ENCODE results near the gene CLEC18A.
"Not testable (repeated sequence)": the region's sequence is repeated elsewhere in the genome, so short reads cannot be mapped to it uniquely, and the experiment has no call there.

The CLEC18A gene

GRCh38 chr16:69951672-69952031 lies 518 bp downstream of the CLEC18A start:
- not testable (repeated sequence) for DNase-seq (ENCODE audit: low read depth in 2 of 2)

DNA sequence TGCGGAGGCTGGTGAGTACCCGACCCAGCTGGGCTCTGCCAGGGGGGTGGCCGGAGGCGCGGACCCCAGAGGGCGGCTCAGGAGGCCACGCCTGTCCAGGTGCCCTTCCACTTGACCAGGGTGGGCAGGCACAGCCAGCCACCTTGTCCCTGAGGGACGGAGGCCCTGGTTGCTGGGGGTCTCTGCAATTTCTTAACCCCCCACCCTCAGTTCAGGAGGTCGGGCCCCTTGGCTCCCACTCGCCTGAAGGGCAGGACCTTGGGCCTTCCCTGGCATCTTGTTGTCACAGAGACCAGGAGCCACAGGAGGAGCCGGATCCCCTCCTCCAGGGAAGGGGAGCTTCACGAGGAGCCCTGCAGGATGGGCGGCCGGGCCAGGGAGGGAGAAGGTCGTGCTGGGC lies 982 bp downstream of the CLEC18A start:
- not testable (repeated sequence) for DNase-seq (ENCODE audit: low read depth in 2 of 2)

GRCh38 chr16:69952572-69953355 lies 1.6 kb downstream of the CLEC18A start:
- not testable (repeated sequence) for DNase-seq (ENCODE audit: low read depth in 2 of 2)

GRCh38 chr16:69954241-69954640 lies 3.1 kb downstream of the CLEC18A start:
- DNase-seq (ENCODE audit: low read depth in 2 of 2) = not testable (repeated sequence)

GRCh38 chr16:69963312-69963711 lies 12.2 kb downstream of the CLEC18A start:
- DNase-seq (ENCODE audit: low read depth in 2 of 2) = not testable (repeated sequence)

GRCh38 chr16:69964960-69965660 lies 14.0 kb downstream of the CLEC18A start:
- DNase-seq (ENCODE audit: low read depth in 2 of 2) = not testable (repeated sequence)

DNA sequence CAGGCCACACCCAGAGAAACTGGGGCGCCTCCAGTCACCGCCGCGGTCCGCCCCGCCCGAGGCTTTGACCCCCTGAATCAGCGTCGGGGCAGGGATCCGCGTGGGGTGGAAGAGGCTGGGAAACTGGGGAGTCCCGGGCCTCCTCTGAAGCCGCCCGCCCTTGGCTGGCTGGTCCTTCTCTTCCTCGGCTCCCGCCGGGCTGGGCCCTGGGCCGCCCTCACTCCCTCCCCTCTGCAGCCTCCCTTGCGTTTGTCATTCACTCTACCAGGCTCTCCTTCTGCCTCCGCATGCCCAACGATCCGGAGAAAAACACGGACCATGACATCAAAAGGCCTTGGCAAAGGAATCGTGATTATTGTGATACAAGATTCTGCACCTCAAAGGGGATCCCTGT lies 14.5 kb downstream of the CLEC18A start:
- not testable (repeated sequence) for DNase-seq (ENCODE audit: low read depth in 2 of 2)

GRCh38 chr16:69967688-69968087 lies 16.6 kb downstream of the CLEC18A start:
- not testable (repeated sequence) for DNase-seq (ENCODE audit: low read depth in 2 of 2)

- DNase-seq (ENCODE audit: low read depth in 2 of 2) = not testable (repeated sequence)
Observed at GRCh38 chr16:69968125-69968524, 17.0 kb downstream of the CLEC18A start.

GRCh38 chr16:69969657-69970056 lies 18.5 kb downstream of the CLEC18A start:
- DNase-seq (ENCODE audit: low read depth in 2 of 2) = not testable (repeated sequence)

GRCh38 chr16:69972120-69972519 lies 21.0 kb downstream of the CLEC18A start:
- DNase-seq (ENCODE audit: low read depth in 2 of 2) = not testable (repeated sequence)

- not testable (repeated sequence) for DNase-seq (ENCODE audit: low read depth in 2 of 2)
Observed at GRCh38 chr16:69972935-69973334, 21.8 kb downstream of the CLEC18A start.

DNA sequence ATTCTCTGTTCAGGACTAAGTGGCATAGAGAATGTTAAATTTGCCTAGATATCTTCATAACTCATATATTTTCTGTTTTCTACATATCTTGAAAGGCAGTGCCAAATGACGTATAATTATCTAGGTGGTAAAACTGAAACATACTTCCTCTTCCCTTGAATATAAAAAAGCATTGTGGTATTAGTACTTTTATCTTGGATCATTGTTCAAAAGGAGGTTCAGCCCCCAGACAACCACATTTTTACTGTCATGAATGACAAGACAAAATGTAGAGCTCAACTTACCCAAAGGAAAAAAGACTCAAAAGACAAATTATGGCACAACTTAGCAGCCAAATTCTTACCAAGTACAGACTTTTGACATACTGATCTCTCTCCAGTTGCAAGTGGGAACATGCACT lies 34.1 kb downstream of the CLEC18A start:
- not testable (repeated sequence) for DNase-seq (ENCODE audit: low read depth in 2 of 2)

GRCh38 chr16:69997956-69998355 lies 46.8 kb downstream of the CLEC18A start:
- not testable (repeated sequence) for DNase-seq (ENCODE audit: low read depth in 2 of 2)

GRCh38 chr16:69999801-70000200 lies 48.7 kb downstream of the CLEC18A start:
- DNase-seq (ENCODE audit: low read depth in 2 of 2) = not testable (repeated sequence)

- DNase-seq (ENCODE audit: low read depth in 2 of 2) = not testable (repeated sequence)
Observed at GRCh38 chr16:70003511-70003910, 52.4 kb downstream of the CLEC18A start.

- DNase-seq (ENCODE audit: low read depth in 2 of 2) = not testable (repeated sequence)
Observed at GRCh38 chr16:70008604-70009003, 57.5 kb downstream of the CLEC18A start.

DNA sequence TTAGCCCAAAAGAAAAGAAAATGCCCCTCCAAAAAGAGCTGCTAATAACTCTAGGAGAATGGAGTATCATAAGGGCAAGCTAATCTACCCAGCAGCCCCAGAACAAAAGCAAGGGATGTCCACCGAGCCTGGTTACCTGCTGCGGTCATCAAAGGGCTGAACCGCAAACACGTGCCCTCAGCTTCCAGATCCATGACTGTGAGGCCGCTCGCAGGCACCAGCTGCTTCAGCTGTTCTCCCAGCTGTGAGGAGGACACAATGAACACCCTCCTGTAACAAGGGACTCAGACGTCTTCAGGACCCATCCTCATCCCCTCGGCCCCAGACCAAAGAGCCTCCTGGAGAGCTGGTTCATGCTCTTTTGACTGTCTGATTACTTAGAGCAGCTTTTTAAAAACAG lies 59.5 kb downstream of the CLEC18A start:
- DNase-seq (ENCODE audit: low read depth in 2 of 2) = not testable (repeated sequence)

DNA sequence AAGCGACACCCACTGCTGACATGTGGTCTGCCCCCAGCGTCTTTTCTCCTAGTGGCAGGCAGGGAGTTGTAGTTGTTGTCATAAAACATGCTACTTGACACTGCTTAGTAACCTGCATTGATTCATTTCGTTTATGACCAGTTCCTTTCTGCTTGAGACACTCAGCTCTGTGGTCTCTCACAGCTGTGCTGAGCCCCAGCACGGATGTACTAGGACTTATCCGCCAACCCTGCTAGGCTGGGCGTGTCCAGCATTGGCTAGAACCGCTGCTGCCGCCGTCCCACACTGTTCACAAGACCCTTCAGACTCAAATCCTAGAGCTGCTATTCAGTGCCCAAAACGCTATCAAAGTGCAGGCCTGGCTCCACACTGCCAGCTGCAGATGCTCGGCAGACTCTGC lies 60.0 kb downstream of the CLEC18A start:
- DNase-seq (ENCODE audit: low read depth in 2 of 2) = not testable (repeated sequence)

DNA sequence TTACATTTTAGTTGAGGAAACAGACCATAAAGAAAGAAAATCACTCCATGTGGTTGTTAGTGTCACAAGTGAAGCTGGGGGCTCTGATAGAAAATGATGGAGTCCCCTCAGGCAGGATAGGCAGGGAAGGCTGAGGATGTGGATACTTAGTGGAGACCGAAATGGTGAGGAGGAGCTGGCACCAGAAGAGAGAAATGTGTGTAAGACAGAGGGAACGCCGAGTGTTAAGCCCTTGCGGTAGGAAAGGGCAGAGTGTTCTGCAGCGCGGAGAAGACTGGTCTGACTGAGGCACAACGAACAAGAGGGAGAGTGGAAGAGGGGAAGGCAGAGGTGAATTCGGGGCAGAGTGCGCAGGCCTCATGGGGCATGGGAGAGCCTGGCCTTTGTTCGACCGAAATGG lies 61.2 kb downstream of the CLEC18A start:
- DNase-seq (ENCODE audit: low read depth in 2 of 2) = not testable (repeated sequence)

DNA sequence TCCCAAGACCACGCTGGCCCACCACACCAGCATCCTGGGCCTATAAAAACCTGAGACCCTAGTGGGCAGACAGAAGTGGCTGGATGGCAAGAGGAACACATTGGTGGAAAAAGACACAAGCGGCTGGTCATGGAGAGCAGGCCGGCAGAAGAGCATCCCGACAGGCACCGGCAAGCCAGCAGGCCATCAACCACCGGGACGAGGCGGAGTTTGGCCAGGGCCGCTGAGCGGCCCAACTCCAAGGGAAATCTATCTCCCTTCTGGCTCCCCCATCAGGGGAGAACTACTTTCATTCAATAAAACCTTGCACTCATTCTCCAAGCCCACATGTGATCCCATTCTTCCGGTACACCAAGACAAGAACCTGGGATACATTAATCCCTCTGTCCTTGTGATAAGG lies 61.8 kb downstream of the CLEC18A start:
- not testable (repeated sequence) for DNase-seq (ENCODE audit: low read depth in 2 of 2)
